Eye (tissue), 1 donor: ENCODE measurements around the gene AGO1.
A peak's percentile ranks its signal among the peaks of the same experiment; 100 is the strongest.
"Not testable (repeated sequence)": the region's sequence is repeated elsewhere in the genome, so short reads cannot be mapped to it uniquely, and the experiment has no call there.

Source experiments
- DNase-seq: peaks from one replicate; pipeline ENCODE4 v3.0.0-alpha.2; 2015

The AGO1 gene

GRCh38 chr1:35925741-35926140 is 42.7 kb downstream of the AGO1 start:
- peak; percentile 24 for DNase-seq

GRCh38 chr1:35927472-35927871 is 44.5 kb downstream of the AGO1 start:
- no peak for DNase-seq

DNA sequence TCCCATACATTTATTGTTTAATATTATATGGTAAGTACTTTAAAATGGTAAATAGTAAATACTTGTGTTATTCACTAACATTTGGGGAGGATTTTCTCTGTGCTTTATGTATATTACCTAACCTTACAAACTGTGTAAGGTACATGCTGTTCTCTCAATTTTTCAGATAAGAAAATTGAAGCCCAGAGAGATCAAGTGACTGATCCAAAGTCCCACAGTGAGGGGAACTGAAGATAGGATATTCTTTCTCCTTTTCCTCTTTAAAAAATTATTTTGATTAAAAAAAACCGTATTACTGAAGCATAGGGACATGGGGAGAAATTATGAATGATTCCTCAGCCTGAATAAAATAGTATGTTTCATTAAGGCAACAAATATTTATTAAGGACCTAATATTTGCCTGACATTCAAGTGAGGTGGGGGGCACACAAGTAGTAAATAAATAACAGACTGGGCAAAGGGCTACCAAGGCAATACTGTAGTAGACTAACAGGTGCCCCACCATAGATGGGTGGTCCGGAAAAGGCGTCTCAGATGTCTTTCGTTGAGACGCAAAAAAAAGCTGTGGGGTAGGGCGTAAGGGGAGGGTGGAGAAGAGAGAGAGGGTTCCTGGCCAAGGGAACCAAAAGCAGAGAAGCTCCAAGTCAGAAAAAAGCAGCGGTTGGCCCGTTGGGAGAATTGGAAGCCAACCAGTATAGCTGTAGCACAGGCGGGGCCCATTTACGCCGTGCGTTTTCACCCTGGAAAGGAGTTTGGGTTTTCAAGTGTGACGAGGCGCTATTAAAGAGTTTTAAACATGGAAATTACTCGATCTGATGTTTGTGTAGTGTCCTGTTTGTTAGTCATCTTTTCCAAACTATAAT is 47.0 kb downstream of the AGO1 start:
- peak; percentile 77 for DNase-seq

GRCh38 chr1:35930593-35931445 is 47.8 kb downstream of the AGO1 start, which contains the start of gene AGO3:
Gene AGO3, plus strand, starts transcription at chr1:35931105. Its CDS starts 322 bp downstream, at chr1:35931427.
- peak; percentile 92 for DNase-seq

- no peak for DNase-seq
Measured at GRCh38 chr1:35931446-35932157, 48.6 kb downstream of the AGO1 start.

GRCh38 chr1:35932158-35932636 is 49.2 kb downstream of the AGO1 start:
- no peak for DNase-seq

DNA sequence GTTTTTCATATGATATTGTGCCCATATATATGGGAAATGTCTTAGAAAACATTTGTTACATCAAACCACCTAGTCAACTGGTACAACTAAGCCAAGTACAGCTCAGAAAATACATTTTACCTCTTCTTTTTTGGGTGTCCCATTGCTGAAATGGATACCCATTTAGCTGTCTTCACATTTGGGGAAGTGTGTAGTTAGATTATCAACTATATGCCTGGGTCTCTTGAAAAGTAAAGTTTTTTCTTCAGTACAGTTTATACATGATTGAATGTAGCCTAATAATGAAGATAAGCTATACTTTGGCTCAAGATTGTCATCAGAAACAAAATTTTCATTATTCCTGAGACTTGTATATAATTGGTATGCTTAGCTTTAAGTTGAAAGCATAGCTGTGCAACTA is 49.9 kb downstream of the AGO1 start:
- no peak for DNase-seq

DNA sequence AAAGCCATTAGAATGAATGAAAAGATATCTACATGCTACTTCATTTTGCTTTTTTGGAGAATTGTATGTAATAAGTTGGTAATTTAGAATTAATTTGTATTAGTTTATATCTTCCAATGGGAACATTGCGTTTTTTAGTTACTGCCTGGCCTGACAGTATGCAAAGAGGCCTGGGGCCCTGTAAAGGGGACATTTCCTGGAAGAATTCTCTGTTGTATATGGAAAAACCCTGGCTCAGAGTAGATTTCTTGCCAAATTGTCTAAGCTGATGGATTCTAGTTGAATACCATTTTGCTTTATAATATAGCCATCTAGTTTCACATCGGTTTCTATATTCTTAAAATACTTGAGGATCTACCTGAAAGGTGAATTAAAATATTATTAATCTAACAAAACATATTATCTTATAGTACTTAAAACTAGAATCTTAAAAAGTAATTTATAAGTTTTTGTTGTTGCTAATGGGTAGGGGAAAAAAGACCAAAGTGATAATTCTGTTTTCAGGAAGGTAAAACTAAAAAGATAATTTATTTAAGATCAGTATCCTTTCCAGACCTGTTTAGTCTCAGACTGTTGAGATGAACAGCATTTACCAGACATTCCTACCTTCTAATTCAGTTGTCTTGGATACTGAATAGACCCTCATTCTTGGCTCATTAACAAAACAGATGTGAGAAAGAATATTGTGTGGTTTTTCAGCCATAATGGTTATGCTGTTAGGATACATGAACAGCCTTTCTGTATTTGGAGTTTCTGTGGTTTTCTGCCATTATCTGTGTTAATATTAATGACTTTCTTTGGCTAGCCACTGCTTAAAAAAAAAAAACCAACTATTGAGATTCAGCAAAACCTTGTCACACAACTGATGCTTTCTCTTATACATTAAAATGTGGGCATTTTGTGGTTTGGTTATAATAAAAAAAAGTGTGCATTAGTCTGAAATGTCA is 52.7 kb downstream of the AGO1 start:
- DNase-seq, result peak; percentile 73

- DNase-seq, result no peak
Measured at GRCh38 chr1:35936838-35937237, 53.8 kb downstream of the AGO1 start.

DNA sequence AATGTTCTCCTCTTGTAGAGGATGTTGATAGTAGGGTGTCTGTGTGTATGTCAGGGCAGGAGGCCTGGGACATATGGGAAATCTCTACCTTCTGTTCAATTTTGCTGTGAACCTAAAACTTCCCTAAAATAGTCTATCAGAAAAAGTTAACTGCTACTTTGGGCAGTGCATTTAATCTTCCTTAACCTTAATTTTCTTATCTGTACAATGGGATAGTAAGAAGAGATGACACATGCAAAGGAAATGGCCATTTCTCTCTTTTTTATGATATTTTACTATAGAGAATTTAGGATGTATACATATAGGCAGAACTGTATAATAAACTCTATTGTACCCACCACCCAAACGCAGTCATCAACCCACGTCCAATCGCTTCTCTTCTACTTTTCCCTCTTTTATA is 56.5 kb downstream of the AGO1 start:
- DNase-seq, result no peak

- no peak for DNase-seq
Measured at GRCh38 chr1:35945327-35945726, 62.3 kb downstream of the AGO1 start.

GRCh38 chr1:35947547-35947946 is 64.5 kb downstream of the AGO1 start:
- no peak for DNase-seq

- DNase-seq, result no peak
Measured at GRCh38 chr1:35958558-35958957, 75.5 kb downstream of the AGO1 start.

DNA sequence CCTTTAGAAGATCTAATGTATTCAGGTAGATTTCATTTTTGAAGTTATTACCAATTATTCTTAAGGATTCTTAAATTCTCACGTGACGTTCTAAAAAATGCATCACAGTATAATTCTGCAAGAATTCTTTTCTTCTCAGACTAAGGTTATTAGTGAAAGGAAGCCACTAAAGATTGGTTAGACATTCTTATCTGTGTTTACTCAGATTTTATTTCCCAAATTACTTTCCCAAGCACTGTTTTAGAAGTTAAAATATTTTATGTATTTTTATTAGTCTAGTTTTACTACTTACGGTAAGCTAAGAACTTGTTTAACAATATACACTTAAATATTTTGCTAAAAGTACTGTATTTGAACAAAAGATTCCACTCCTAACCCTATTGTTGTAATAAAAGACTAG is 76.3 kb downstream of the AGO1 start:
- no peak for DNase-seq

- DNase-seq, result no peak
Measured at GRCh38 chr1:35962952-35963351, 79.9 kb downstream of the AGO1 start.

GRCh38 chr1:35964277-35964676 is 81.3 kb downstream of the AGO1 start:
- not testable (repeated sequence) for DNase-seq

DNA sequence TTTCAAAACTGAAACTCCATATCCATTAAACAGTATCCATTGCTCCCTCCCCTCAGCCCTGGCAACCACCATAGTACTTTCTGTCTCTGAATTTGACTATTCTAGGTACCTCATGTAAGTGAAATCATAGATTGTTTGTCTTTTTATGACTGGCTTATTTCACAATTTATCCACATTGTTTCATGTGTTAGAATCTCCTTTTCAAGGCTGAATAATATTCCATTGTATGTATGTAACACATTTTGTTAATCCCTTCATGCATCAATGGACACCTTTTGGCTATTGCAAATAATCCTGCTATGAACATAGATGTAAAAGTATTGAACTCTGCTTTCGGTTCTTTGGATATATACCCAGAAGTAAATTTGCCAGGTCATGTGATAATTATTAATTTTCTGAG is 85.4 kb downstream of the AGO1 start:
- no peak for DNase-seq

DNA sequence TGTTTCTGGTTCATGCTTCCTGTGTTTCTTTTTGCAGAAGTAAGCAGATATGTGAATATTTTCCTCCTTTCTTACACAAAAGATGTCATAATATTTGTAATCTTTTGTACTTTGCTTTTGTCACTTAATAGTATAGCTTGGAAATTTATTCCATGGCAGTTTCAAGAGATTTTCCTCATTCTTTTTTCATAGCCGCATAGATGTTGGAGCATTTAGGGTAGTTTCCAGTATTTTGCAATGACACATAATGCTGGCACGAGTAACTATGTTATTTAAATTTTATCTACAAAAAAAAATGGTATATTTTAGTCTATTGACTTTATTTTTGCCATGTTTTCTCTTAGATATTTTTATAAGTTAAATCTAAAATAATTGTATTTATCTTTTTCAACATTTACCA is 88.6 kb downstream of the AGO1 start:
- no peak for DNase-seq

- not testable (repeated sequence) for DNase-seq
Measured at GRCh38 chr1:35972631-35973030, 89.6 kb downstream of the AGO1 start.

DNA sequence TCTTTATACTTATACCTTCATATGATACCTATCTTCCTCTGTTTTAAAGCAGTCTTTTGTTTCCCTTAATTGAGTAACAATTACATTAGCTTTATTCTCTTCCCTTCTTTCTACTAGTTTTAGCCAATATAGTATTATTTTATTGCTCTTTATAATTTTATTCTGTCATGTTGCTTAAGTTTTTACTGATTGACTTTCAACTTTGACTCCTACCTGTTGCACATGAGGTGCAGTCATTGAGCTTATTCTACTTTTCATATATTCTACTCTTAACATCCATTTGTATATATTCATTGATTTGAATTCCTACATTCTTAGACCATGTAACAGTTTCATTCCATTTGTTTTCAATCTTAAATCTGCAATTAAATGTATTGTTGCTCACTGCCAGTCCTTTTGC is 97.1 kb downstream of the AGO1 start:
- DNase-seq, result no peak
